HG03442 (cell line): ENCODE data around the gene OR5C1.
"Not testable (repeated sequence)": the region's sequence is repeated elsewhere in the genome, so short reads cannot be mapped to it uniquely, and the experiment has no call there.

Experiments
- ATAC-seq: cut with Tn5 transposase; IDR thresholded peaks from one replicate; pipeline ENCODE4 v1.9.1; 2021; ENCODE audit warnings: mild to moderate bottlenecking, moderate library complexity; ENCODE audit not compliant: unreplicated experiment

Gene OR5C1

DNA sequence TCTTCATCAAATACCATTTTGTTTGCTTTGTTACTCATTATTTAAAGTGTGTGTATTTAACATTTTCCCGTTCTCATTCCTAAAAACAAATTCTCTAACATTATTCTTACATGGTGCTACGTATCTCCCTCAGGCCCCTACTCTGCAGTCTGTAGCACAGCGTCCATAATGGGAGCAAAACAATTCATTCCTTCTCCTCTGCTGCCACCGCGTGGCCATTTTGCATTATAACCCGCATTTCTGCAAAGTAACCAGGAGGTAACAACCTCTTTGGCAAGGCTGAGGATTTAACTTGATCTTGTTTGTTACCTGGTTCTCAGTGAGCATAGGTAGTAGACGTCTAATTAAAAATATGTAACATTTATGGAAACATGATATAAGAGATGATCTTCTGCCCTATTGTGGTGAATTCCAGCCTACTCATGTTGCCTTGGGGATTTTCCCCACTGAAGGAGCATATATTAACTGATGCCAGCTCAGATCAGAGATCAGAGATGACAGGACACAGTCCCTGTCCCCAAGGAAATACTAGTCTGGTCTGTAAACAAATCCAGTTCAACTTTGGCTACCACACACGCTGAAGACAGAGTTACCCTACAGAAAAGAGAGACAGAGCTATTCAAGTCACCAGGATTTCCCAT, 21.7 kb downstream of the OR5C1 start:
- peak; percentile 67 for ATAC-seq

GRCh38 chr9:122812736-122813135, 24.0 kb downstream of the OR5C1 start:
- no peak for ATAC-seq

DNA sequence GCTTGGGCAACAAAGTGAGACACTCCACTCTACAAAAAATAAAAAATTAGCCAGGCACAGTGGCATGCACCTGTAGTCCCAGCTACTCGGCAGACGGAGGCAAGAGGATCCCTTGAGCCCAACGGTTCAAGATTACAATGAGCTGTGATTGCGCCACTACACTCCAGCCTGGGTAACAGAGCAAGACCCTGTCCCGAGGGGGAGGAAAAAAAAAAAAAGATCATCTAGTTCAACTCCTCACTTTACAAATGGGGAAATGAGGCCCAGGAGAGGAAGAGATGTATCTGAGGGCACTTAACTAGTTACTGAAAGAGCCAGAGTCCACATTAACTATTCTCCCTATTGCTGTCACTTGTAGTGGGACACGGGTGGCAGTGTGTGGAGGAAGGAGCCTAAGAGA, 25.8 kb downstream of the OR5C1 start:
- ATAC-seq, result no peak

- no peak for ATAC-seq
Observed at GRCh38 chr9:122815544-122815943, 26.8 kb downstream of the OR5C1 start.

GRCh38 chr9:122816163-122816867, 27.6 kb downstream of the OR5C1 start:
- ATAC-seq, result no peak

- no peak for ATAC-seq
Observed at GRCh38 chr9:122819326-122819725, 30.6 kb downstream of the OR5C1 start.

GRCh38 chr9:122819791-122820489, 31.2 kb downstream of the OR5C1 start:
- no peak for ATAC-seq

DNA sequence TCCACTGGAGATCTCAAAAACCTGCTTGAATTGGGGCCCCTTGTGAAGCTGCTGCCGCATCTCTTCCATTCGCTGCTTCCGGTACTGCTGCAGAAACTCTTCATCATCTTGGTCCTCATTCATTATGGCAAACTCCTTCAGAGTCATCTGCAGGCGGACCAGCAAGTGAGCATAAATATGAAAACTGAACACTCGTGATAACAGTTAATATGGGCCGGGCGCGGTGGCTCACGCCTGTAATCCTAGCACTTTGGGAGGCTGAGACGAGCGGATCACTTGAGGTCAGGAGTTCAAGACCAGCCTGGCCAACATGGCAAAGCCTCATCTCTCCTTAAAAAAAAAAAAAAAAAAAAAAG, 31.7 kb downstream of the OR5C1 start:
- ATAC-seq, result no peak

GRCh38 chr9:122821278-122821943, 32.7 kb downstream of the OR5C1 start:
- no peak for ATAC-seq

- no peak for ATAC-seq
Observed at GRCh38 chr9:122822056-122822455, 33.3 kb downstream of the OR5C1 start.

DNA sequence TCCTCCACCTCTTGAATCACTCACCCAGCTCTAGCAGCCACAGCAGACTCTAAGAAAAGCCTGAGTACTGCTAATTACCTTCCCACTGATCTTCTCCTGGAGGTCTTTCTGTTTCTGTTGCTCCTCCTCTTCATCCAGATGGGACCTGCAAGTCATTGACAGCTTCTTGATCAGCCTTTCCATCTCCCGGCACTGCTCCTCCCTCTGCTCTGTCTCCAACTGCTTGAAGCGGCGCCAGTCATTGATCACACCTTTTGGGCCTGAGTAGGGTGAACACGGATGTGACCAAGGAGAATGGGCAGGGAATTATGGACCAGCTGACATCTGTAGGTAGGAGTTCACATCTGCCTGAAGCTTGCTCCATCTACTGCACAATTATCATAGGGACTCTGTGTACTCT, 34.2 kb downstream of the OR5C1 start:
- no peak for ATAC-seq

- ATAC-seq, result peak; percentile 16
Observed at GRCh38 chr9:122827761-122828093, 39.0 kb downstream of the OR5C1 start.

GRCh38 chr9:122828965-122829284, 40.2 kb downstream of the OR5C1 start:
- ATAC-seq, result not testable (repeated sequence)

DNA sequence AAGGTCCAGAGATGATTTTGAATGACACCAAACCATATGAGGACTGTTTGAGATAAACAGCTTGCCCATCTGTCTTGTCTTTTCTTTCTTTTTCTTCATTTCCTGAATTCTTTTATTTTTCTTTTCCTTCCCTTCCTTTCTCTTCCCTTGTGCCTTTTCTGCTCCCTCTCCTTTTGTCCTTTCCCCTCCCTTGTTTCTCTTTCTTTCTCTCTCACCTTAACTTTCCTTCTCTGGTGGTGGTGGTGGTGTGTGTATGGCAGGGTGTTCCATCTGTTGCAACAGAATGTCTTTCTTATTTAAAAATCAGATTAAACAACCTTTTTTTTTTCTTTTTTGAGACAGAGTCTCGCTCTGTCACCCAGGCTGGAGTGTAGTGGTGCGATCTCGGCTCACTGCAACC, 43.5 kb downstream of the OR5C1 start:
- ATAC-seq, result no peak

DNA sequence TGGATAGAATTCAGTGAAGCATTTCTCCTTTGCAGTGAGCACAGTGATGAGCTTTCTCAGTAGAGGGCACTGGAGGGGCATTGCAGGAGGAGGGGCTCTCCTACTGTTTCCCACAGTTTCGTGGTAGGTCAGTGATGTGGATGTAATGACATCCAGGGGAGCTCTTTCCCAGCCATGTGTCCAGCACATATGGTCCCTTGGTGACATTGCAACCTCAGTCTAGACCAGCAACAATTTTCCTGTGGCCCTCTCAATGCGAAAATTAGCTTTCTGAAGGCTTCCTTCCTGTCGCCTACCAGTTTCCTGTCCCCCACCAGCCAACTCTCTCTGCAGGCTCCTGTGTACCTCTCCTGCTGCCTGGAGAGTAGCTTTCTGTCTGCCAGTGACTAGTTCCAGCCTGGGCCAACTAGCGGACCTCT, 46.6 kb downstream of the OR5C1 start:
- no peak for ATAC-seq

DNA sequence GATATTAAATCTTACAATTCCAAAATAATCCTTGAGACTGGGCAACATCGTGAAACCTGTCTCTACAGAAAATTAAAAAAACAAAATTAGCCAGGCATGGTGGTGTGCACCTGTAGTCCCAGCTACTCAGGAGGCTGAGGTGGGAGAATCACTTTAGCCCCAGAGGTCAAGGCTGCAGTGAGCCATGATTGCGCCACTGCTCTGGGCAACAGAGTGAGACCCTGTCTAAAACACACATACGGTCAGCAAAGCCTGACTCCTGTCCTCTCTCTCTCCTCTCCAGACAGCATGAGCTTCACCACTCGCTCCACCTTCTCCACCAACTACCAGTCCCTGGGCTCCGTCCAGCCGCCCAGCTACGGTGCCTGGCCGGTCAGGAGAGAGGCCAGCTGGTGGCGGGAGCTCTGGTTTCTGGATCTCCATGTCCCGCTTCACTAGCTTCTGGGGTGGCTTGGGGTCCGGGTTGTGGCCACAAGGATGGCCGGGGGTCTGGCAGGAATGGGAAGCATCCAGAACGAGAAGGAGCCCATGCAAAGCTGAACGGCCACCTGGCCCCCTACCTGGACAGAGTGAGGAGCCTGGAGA, 48.6 kb downstream of the OR5C1 start:
- ATAC-seq, result no peak

- ATAC-seq, result not testable (repeated sequence)
Observed at GRCh38 chr9:122838441-122838840, 49.7 kb downstream of the OR5C1 start.
